Kidney capillary endothelial cell (primary cell): Measurements from ENCODE around the gene B4GALT2.
A peak's percentile ranks its signal among the peaks of the same experiment; 100 is the strongest.

ENCODE experiments used
- DNase-seq: peaks from one replicate; pipeline ENCODE4 v3.0.0-alpha.2; 2018; ENCODE audit warnings: low spot score

The B4GALT2 gene

GRCh38 chr1:43969746-43970466 lies 9.1 kb upstream of the B4GALT2 start, which contains the start of gene DPH2:
Gene DPH2, plus strand, starts transcription at chr1:43970010. Its CDS starts 166 bp downstream, at chr1:43970176.
- DNase-seq = peak; percentile 97

DNA sequence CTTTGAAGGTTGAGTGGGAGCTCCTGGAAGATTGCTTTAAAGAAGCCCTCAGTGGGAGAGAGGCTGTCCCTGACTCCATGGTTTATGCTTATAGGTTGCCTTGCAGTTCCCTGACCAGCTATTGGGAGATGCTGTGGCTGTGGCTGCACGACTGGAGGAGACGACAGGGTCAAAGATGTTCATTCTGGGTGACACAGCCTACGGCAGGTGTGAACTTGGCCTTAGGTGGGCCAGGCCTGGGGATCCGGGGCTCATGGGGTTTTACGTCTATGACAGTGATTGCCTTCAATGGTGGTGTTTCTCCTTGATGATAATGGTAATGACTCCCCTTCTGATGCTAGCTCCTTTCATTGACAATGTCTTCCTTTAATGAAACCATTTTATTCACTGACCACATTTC lies 8.5 kb upstream of the B4GALT2 start:
- no peak for DNase-seq

DNA sequence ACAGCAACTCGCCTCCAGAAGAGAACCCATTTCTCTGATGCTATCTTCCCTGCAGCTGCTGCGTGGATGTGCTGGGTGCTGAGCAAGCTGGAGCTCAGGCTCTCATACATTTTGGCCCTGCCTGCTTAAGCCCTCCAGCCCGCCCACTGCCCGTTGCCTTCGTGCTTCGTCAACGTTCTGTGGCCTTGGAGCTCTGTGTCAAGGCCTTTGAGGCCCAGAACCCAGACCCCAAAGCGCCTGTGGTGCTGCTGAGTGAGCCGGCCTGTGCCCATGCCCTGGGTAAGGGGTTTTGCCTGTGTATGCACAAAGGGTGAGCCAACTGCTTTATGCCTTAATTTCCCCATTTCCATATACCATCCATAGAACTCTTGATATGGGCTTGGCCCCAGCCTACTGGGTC lies 8.1 kb upstream of the B4GALT2 start:
- DNase-seq = no peak

DNA sequence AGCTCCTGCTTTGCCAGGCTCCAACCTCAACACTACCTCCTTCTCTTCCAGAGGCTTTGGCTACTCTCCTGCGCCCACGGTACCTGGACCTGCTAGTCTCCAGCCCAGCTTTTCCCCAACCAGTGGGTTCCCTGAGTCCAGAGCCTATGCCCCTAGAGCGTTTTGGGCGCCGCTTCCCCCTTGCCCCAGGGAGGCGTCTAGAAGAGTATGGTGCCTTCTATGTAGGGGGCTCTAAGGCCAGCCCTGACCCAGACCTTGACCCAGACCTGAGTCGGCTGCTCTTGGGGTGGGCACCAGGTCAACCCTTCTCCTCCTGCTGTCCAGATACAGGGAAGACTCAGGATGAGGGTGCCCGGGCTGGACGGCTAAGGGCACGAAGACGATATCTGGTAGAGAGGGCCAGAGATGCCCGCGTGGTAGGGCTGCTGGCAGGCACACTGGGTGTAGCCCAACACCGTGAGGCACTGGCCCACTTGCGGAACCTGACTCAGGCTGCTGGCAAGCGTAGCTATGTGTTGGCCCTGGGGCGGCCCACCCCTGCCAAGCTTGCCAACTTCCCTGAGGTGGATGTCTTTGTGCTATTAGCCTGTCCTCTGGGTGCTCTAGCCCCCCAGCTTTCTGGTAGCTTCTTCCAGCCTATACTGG lies 7.6 kb upstream of the B4GALT2 start:
- no peak for DNase-seq

GRCh38 chr1:43973981-43974442 lies 5.0 kb upstream of the B4GALT2 start:
- no peak for DNase-seq

- DNase-seq = peak; percentile 85
Measured at GRCh38 chr1:43974443-43975248, 4.4 kb upstream of the B4GALT2 start, which contains the start of gene ATP6V0B. Gene ATP6V0B, plus strand, starts transcription at chr1:43974960. Its CDS starts 81 bp downstream, at chr1:43975041.

- DNase-seq = no peak
Measured at GRCh38 chr1:43975249-43975961, 3.6 kb upstream of the B4GALT2 start.

DNA sequence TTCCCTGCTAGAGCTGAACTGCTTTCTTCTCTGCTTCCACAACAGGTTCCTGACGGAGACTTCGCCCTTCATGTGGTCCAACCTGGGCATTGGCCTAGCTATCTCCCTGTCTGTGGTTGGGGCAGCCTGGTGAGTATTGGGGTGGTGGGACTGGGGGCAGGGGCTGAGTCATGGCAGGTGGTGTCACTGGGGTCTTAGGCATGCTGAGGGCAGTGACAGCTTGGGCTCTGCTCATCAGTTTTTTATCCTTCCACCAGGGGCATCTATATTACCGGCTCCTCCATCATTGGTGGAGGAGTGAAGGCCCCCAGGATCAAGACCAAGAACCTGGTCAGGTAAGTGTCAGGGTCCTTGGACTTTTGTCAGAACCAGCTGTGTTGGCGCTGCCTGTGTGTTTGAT lies 3.0 kb upstream of the B4GALT2 start:
- DNase-seq = no peak

- DNase-seq = no peak
Measured at GRCh38 chr1:43976890-43977289, 2.1 kb upstream of the B4GALT2 start.

GRCh38 chr1:43977376-43978263 lies 1.4 kb upstream of the B4GALT2 start:
- no peak for DNase-seq

DNA sequence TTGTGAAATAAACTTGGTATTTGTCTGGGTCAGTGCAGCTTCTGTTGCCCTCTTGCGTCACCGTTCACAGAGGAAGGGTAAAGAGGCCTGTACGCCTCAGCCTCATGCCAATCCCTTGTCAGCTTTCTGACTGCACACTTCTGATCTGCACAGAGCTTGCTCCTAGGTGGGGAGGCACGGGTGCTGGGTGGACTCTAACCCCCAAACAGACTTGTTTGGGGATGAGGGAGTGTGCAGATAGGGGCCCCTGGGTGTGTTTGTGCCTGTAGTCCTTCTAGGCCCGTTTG lies 803 bp upstream of the B4GALT2 start:
- no peak for DNase-seq

- DNase-seq = no peak
Measured at GRCh38 chr1:43979261-43979527, 184 bp downstream of the B4GALT2 start.

DNA sequence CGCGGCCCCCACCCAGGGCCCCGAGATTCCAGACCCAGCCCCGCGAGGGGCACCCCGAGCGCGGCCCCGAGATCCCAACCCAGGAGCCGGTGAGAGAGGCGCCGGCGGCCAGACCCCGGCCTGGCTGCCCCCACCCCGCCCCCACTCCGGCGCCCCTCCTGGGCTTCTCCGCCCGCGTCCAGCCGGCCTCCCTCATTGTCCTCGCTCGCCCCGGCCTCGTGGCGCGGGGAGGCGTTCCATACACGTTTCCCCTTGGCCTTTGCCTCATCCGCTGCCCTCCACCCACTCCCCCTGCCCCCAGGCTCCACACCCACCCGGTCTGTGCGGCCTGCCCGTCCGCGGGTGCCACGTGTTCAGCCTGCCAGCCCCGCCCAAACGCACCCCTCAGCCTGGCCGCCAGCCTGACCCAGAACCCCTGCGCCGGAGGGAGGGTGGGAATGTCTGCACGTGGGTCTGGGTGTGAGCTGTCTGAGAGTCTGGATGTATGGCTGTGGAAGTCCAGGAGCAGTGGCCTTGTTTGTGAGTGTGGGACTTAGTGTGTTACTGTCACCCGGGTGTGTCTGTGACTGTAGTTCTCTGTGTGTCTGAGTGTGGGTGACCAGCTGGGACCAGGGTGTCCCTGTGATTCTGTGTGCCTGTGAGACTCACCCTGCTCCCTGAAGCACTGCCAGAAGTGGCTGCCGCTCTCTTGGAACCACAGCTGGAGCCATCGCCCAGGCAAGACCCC lies 681 bp downstream of the B4GALT2 start:
- DNase-seq = no peak

GRCh38 chr1:43980255-43981134 lies 1.5 kb downstream of the B4GALT2 start:
- no peak for DNase-seq

GRCh38 chr1:43981135-43981491 lies 2.1 kb downstream of the B4GALT2 start:
- DNase-seq = no peak

- no peak for DNase-seq
Measured at GRCh38 chr1:43981636-43982035, 2.6 kb downstream of the B4GALT2 start.

GRCh38 chr1:43982241-43982640 lies 3.2 kb downstream of the B4GALT2 start:
- DNase-seq = no peak

GRCh38 chr1:43982808-43983207 lies 3.8 kb downstream of the B4GALT2 start:
- no peak for DNase-seq

DNA sequence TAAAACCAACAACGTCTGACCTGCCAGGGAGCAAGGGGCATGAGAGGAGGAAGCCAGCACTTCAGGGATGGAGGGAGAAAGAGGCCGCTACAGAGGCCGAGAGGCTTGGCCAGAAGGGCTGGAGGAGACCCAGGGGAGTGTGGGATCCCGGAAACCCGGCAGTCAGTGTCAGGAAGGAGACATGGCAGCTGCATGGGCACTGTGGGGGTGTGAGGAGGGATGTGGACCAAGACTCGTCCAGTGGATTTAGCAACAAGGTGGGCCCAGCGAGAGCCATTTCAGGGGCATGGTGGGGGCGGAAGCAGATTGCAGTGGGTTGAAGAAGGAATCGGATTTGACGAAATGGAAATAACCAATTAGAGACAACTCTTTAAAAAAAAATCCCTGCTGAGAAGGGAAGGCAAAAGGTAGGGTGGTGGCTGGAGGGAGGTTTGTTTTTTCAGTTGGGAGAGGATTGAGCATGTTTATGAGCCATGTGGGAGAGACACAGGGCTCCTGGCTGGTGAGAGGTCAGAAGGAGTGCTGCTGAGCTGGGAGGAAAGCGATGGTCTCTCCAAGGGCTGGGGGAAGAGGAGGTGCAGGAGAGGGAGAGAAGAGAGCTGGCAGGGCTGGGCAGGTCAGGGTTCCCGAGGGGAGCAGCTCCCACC lies 4.4 kb downstream of the B4GALT2 start:
- DNase-seq = no peak
